Measurements from ENCODE around the gene ME3.

ME3 gene

DNA sequence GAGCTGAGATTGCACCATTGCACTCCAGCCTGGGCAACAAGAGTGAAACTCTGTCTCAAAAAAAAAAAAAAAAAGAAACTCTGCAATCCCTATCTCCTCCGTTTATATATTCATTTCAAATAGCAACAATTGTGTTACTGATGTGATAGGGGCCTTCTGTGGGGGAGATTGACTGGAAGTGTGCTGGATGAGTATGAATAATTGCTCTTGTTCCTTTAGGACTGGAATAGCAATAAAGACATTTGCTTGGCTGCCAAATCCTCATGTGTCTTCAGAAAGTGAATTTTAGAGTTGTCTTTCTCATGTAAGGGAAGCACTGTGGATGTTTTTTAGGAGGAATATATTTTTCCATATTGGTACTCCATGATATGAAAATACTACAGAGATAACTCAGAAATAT, 21.1 kb upstream of the ME3 start:
- DNase-seq (ENCODE audit: extremely low read depth in 1 of 2, low read depth in 1 of 2): no peak

DNA sequence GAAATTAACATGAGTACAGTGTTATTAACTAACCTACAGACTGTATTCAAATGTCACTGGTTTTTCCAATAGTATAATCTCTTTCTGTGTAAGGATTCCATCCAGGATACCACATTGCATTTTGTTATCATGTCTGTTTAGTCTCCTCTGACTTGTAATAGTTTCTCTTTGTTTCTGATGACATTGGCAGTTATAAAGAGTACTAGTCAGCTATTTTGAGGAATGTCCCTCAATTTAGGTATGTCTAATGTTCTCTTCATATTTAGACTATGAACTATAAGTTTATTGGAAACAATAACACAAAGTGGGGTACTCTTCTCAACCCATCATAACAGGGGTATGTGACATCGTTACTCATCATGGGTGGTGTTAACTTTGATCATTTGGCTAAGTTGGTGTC, 20.3 kb upstream of the ME3 start:
- no peak for DNase-seq (ENCODE audit: extremely low read depth in 1 of 2, low read depth in 1 of 2)

DNA sequence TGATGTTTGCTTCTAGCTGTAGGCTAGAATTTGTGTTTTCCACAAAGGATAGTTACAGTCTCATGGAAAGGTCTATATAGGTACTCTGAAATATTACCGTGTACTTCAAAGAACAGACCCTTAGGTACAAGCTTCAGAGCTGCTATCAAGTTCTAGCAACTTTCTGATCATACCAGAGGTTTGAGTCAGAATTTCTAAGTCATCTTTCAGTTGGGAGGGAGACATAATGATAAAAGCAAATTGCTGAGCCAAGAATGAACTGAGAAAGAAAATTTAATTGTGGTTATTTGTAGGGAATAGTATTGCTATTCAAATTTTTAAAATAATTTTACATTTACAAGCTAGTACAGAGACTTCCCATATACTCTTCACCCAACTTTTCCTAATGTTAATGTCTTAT, 19.9 kb upstream of the ME3 start:
- DNase-seq (ENCODE audit: extremely low read depth in 1 of 2, low read depth in 1 of 2): no peak

DNA sequence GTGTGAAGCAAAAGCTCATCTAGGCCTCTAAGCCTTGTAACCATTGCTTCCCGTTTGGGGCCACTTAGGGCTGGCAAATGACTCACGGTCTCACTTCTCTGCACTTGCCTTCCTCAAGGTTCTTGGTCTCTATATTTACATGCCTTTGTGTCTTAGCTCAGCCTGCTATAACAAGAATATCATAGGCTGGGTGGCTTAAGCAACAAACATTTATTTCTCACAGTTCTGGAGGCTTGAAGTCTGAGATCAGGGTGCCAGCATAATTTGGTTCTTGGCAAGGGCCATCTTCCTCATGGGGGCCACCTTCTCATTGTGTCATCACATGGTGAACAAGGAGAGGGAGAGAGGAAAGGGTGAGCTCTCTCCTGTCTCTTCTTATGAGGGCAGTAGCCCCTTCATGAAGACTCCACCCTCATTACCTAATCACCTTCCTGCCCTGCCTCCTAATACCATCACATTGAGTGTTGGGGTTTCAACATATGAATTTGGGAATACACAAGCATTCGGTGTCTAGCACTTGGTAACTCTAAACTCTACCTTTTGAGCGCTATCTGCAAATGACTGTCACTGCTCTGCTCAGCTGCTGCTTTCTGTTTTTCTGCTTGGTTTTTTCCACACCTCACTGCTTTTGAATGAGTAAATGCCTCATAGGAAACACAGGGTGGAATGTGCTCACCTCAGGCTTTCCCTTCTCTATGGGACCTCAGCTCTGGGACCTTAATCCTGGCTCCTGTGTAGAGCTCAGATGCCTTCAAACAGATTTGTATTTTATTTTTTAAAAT, 16.2 kb upstream of the ME3 start:
- no peak for DNase-seq (ENCODE audit: extremely low read depth in 1 of 2, low read depth in 1 of 2)

DNA sequence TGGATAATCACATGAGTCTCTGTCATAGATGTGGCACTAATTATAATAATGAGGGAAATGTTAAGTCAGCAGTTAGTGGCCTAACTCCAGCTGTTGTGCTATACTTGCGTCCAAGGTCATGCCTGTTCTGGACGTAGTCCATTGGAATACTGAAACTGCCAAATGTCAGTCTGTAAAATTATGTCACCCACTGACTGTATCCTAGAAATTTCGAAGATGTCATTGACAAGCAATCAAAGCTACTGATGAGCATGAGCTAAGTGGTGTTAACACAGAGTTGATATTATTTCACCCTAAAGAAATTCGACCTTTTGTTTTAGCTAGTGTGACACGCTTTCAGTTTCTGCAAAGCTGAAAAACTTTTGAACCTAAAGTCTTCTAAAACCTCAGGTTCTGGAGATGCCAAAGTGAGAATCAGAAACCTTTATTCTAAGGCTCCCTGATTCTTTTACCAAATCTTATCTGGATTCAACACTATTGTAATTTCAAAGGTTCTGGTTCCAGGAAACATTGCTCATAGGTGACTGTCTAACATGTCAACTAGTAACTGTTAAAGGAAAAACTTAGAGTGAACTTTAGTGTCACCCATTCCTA, 14.9 kb upstream of the ME3 start:
- no peak for DNase-seq (ENCODE audit: extremely low read depth in 1 of 2, low read depth in 1 of 2)

DNA sequence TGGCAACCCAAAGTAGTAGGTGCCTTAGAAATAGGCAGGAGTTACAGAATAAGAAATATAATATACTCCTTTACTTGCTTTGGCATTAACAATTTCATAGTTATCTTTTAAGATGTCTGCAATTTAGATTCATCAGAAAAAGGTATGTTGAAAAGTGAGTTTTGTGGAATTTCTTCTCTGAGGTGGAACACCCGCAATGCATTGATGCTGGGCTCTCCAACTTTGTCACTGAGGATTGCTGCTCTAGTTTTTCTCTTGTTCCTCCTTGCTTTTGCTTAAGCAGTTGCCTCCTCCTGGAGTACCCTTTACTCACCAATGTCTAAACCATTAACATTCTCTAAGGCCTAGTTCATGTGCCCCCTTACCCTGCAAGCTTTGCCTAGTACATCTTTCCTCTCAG, 14.1 kb upstream of the ME3 start:
- no peak for DNase-seq (ENCODE audit: extremely low read depth in 1 of 2, low read depth in 1 of 2)

DNA sequence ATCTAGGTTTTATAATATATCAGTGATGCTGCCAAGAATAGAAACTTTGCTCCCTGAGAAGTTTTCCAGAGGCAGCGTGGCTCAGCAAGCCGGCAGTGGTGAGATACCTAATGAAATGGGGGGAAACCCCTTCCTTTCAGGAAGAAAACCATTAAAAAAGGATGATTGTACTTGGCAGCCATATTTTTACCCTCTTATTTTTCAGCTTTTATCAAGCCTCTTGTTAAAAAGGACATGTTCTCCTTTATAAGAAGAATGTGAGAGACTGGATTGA, 9.0 kb upstream of the ME3 start:
- no peak for DNase-seq (ENCODE audit: extremely low read depth in 1 of 2, low read depth in 1 of 2)

DNA sequence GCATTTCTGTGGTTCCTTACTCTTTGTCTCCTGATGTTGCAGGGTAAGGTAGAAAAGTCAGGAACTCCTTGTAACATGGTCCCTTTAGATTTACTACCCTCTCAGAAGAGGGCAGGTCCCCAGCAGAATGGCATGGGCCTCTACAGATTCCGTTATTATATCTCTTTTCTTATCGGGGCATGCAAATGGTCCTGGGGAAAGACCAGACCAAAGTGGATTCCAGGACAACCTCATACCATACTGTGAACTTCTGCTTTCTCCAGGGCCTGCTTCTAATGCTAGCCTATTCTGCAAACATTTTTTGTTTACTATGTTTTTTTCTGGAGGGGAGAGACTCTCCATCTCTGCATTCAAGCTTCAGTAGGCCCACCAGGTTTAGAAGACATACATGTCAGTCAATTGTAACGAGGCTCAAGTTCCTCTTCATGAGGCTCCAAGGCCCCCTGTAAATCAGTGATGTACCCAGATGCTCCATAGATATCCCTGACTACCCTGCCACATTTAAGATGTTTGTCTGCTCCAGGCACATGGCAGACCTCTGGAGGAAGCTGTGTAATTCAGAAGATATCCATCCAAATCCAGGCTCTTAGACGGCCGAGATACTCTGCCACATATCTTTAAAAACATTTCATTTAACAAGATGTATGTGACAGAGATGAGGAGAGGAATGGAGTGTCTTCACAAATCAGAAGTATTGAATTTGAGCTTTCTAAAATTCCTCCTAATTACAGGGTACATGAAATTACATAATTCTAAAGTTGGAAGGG, 8.5 kb upstream of the ME3 start:
- DNase-seq (ENCODE audit: extremely low read depth in 1 of 2, low read depth in 1 of 2): no peak

DNA sequence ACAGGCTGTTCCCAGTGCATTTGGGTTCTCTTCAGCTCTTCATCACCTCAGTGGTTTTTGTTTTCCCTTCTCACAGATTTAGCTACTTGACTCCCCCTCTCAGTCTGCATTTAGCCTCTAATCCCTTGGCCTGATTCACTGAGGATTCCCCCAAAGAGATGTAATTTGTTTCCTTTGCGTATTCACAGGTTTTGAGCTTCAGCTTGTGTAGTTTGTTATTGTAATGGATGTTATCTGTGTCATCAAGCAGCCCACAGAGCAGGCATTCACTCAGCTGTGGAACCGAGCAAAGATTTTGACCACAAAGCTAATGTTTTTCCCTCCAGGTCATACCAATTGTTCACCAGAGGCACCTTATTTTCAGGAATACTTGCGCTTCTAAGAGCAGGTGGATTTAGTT, 6.4 kb upstream of the ME3 start:
- no peak for DNase-seq (ENCODE audit: extremely low read depth in 1 of 2, low read depth in 1 of 2)

DNA sequence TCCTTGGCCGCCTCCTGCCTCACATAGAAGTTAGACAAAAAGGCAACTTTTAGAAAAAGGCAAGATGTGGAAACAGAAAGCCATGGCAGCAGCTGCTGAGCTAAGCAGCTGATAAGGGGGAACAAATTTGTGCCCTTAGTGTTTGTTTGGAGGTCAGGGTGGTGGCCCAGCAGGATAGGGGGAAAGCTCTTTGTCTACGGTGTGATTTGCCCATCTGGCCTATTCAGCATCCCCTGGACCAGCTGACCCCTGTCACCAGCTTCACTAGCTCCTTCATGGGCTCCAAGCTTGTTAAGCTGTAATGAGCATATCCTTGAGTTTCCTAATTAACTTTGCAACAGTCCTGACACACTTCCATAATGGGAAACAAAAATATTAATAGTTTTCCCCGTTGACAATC, 5.9 kb upstream of the ME3 start:
- DNase-seq (ENCODE audit: extremely low read depth in 1 of 2, low read depth in 1 of 2): no peak

DNA sequence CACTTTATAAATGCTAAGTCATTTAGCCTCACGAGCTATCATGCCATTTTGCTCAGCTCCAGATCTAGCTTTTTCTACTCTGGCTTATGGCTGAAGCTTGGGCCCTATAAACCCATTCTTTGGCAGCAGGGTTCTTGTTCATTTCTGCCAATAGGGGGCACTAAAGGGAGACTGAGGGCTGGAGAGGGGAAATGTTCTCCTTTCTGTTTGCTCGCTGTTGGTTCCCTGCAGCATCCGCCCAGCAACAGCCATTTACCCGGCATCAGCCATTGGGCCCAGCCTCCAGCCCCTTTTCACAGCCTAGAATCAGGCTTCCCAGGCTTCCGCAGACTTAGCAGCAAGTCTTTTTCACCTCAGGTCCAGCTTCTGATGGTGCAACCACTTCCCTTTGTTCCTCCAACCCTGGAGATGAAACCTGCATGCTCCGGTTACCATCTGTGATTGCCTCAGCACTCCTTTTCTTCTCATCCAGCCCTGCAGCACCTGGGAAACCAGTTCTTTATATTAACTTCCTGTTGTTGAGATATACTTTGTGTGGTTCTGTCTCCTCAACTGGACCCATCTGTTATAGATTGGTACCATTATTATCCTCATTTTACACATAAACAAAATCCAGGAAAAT, 4.2 kb upstream of the ME3 start:
- DNase-seq (ENCODE audit: extremely low read depth in 1 of 2, low read depth in 1 of 2): no peak

DNA sequence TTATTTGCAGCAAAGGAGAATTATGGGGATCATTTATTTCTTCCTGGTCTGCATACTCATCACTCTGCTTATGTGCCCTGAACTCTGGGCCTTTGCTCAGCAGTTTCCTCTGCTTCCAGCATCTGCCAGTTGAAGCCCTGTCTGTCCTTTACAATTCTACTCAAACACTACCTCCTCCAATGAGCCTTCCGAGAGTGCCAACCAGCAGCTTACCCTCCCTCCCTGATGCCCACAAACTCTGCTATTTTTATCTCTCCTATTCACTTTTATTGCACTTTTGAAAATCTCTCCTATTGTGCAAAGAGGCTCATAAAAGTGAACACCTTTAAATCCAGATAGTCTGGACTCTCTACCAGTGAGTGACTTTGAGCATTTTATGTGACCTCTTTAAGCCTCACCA, 3.6 kb upstream of the ME3 start:
- DNase-seq (ENCODE audit: extremely low read depth in 1 of 2, low read depth in 1 of 2): no peak

DNA sequence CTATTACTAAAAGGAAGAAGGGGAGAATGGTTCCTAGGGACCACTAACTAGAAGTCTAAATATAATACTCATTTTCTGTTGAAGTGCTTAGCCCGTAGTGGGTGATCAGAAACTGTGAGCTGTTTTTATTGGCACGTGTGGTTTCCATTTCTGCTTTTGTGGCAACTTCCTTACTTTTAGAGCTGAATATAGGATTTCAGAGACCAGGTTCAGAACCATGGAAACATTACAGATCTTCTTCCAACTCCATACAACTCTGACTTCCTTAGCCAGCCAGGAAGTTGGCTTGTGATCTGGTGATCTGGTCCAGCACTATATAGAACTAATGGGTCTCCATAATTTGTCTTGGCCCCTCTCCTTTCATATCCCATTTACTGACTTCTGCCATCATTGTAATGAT, 2.6 kb upstream of the ME3 start:
- DNase-seq (ENCODE audit: extremely low read depth in 1 of 2, low read depth in 1 of 2): no peak

DNA sequence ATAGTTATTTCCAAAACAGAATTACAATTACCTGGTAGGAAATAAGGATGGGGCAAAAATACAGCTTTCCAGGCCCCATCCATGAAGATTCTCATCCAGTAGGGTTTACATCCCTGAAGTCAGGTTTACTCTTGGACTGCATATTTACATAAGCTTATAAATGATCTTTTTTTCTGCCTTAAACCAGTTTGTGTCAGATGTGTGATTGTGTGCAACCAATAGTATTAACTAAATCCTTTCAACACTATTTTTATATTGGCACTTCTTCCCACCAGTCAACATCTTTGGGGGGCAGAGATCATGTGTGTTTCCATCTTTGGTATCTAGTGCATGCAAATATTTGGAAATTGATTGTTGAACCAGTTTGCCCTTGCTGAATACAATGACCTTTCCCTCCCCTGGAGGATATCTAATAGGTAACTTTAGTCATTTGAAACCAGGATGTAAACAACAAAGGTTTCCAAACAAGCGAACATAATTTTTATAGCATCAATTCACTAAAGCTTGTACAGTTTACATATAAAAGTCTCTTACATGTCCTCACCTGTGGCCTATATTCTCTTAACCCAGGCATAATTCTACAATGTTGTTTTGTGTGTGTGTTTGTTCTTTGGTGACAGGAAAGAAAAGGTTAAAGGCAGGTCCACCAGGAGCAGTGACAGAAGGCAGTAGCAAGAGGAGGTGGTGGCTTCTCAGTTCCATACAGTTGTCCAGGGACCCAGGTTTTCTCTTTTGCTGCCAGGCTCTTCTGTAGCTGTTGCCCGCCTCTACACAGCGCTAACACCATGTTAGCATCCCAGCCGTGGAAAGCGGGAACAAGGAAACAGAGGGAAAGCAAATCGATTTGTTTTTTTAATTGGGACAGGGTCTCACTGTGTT, 1.7 kb upstream of the ME3 start:
- no peak for DNase-seq (ENCODE audit: extremely low read depth in 1 of 2, low read depth in 1 of 2)

DNA sequence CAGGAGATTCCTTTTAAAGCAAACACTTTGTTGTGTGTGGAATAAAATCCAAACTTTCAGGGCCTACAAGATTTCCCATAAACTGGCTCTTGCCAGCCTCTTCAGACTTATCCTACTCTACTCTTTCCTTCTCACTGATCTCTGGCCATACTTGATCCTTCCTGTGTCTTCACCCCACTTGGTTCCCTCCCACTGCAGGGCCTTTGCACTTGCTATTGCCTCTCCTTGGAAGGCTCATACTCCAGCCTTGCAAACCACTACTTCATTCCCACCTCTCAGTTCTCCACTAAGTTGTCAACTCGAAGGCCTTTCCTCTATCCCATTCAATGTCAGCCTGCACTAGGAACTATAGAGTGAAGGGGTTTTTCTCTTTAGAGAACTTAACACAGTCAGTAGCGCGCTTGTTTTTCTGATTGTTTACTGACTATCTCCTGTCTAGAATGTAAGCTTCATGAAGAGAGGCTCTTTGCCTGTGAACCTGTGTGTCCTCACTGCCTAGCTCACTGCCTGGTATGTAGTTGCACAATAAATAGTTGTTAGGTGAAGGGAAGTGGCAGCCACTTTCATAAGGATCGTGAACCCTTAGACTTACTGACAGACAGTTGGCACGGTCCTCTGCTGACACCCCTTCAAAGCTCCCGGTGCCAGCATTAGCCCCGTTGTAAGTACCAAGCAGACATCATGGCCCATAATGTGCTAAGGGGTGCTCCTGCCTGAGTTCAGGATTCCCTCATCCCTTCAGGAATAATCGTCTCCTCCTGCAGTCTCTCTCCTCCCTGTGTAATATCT, 833 bp upstream of the ME3 start:
- no peak for DNase-seq (ENCODE audit: extremely low read depth in 1 of 2, low read depth in 1 of 2)

DNA sequence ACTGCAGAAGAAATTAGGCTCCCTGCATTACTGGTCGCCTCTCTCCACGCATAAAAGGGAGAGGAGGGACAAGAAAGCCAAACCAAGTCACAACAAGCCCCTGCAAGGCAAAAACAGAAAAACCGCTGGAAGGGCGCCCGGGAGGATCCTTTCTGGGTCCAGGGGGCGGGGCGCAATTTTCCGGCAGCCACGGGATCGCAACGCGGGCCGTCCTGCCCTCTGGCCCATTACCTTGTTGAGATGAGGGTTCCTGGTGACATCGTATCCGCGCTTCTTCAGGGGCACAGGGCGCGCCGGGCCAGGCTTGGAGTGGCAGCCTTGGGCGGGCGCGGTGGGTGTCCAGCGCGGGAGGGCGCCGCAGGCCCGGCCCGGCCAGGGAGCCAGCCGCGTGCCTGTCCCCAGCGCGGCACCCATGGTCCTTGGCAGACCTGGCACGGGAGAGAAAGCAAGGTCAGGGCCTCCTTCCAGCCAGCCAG, 847 bp downstream of the ME3 start:
- no peak for DNase-seq (ENCODE audit: extremely low read depth in 1 of 2, low read depth in 1 of 2)

DNA sequence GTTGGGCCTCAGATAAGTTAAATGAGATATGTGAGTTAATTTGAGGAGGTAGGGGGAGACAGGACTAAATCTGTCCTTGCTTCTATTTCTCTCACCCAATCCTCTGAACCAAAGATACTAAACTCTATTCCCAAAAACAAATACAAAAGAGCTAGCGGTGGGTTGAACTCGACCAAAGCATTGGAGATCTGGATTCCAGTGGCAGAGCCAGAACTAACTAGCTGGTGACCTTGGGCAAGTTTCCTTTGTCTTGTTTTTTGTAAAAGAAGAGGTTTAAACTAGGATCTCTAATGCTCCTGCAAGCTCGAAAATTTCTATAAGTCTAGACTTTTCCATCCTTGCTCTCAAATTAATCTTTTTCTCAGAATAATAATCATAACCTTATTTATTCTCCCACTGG, 1.5 kb downstream of the ME3 start:
- no peak for DNase-seq (ENCODE audit: extremely low read depth in 1 of 2, low read depth in 1 of 2)

DNA sequence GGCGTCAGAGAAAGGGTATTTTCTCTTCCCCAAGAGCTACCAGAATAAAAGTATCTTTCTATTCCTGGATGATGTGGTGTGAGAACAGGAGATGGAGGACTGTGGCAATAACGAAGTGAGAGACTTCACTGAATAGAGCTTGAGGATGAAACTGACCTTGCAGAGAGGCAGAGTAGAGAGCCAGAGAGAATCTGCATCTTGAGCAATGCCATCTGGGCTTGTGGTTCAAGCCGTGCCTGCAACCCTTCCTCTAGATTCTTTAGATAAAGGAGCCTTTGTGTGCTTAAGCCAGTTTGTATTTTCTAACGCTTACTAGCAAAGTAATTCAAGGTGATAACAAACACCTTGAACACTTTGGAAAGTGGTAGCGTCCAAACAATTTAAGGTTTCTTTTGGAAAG, 2.2 kb downstream of the ME3 start:
- DNase-seq (ENCODE audit: extremely low read depth in 1 of 2, low read depth in 1 of 2): no peak

DNA sequence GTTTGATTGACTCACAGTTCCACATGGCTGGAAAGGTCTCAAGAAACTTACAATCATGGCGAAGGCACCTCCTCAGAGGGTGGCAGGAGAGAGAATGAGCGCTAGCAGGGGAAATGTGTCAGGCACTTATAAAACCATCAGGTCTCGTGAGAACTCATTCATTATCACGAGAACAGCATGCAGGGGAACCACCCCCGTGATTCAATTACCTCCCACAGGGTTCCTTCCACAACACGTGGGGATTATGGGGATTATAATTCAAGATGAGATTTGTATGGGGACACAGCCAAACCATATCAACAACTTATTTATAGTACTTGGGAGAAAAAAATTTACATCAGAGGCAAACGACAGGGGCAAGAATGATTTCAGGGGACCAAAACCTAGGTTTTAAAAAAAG, 3.0 kb downstream of the ME3 start:
- DNase-seq (ENCODE audit: extremely low read depth in 1 of 2, low read depth in 1 of 2): no peak

DNA sequence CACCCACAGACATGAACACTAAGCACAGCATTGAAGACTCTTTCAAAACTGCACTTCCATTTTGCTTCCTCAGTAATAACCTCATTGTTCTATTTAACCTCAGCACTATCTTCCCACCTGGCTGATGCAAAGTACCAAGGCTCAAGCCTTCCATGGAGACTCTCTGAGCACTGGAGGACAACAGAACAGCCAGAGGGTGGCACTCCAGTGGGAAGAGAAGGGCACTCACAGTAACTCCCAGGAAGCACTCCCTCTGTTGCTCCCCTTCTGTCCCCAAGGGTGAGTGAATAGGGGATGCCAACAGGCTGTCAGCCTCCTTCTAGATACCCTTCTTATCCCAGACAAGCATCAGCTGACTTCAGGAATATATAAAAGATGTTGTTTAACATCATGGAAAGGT, 3.5 kb downstream of the ME3 start:
- DNase-seq (ENCODE audit: extremely low read depth in 1 of 2, low read depth in 1 of 2): no peak

Measured in activated CD8-positive, alpha-beta memory T cell treated with anti-CD3 and anti-CD28 coated beads for 1 hour (primary cell).